Activated T-helper 17 cell treated with anti-CD3 and anti-CD28 coated beads, Interleukin-2, amount 50 U/mL, for 72 hours (primary cell): Measurements from ENCODE around the gene LPCAT3. TPM values are rescaled to one million over a fixed set of nuclear protein-coding genes. Genes with fewer than 3 reads are reported as not detected.
A peak's percentile ranks its signal among the peaks of the same experiment; 100 is the strongest.

ENCODE experiments used
- ATAC-seq: fragments of 150-1000 bp; cut with Tn5 transposase; replicated peaks from 2 replicates; pipeline ENCODE4 v1.10.0; 2021; ENCODE audit warnings: mild to moderate bottlenecking, moderate library complexity
- H3K27ac Mint-ChIP-seq: one replicate; pipeline ENCODE4 v1.8.0; 2022; ENCODE audit warnings: mixed read lengths
- H3K27me3 Mint-ChIP-seq: one replicate; pipeline ENCODE4 v1.8.0; 2022; ENCODE audit warnings: mixed read lengths
- H3K36me3 Mint-ChIP-seq: one replicate; pipeline ENCODE4 v1.8.0; 2022; ENCODE audit warnings: low read depth, mild to moderate bottlenecking, mixed read lengths
- H3K4me1 Mint-ChIP-seq: one replicate; pipeline ENCODE4 v1.8.0; 2022; ENCODE audit warnings: mixed read lengths
- H3K4me3 Mint-ChIP-seq: one replicate; pipeline ENCODE4 v1.8.0; 2022; ENCODE audit warnings: mild to moderate bottlenecking, mixed read lengths
- H3K9me3 Mint-ChIP-seq: one replicate; pipeline ENCODE4 v1.8.0; 2022; ENCODE audit warnings: mixed read lengths
- total RNA-seq, 2 donors: library from RNA; stranded (reverse); gene quantifications; one replicate each; pipeline ENCODE4 v1.2.3, GENCODE V29; 2022

Gene LPCAT3
- total RNA-seq, 2 donors from 2014 or later: 13.2 to 34.8 TPM

GRCh38 chr12:6941267-6941666 is 77.0 kb downstream of the LPCAT3 start:
- H3K4me3 Mint-ChIP-seq: no peak overlapping the region
- no peak overlapping the region for H3K27ac Mint-ChIP-seq
- H3K36me3 Mint-ChIP-seq: peaks cover 84% of the 10 kb centered on the region
- ATAC-seq: no peak
- H3K27me3 Mint-ChIP-seq: no peaks in the 10 kb centered on the region
- H3K4me1 Mint-ChIP-seq: peaks cover 25% of the 10 kb centered on the region
- H3K9me3 Mint-ChIP-seq: no peaks in the 10 kb centered on the region

GRCh38 chr12:6939191-6939540 is 79.1 kb downstream of the LPCAT3 start:
- Mint-ChIP-seq H3K4me1 (peaks cover 29% of the 10 kb centered on the region), H3K9me3 (no peaks in the 10 kb centered on the region), H3K27me3 (no peaks in the 10 kb centered on the region), H3K36me3 (peaks cover 84% of the 10 kb centered on the region), H3K27ac (peak overlapping the region; percentile 81), H3K4me3 (peak overlapping the region; percentile 89)
- no peak for ATAC-seq

GRCh38 chr12:6938353-6939190 is 79.7 kb downstream of the LPCAT3 start:
- no peaks in the 10 kb centered on the region for H3K27me3 Mint-ChIP-seq
- H3K4me1 Mint-ChIP-seq: peaks cover 26% of the 10 kb centered on the region
- peak overlapping the region; percentile 98 for H3K27ac Mint-ChIP-seq
- no peak for ATAC-seq
- H3K4me3 Mint-ChIP-seq: peak overlapping the region; percentile 89
- no peaks in the 10 kb centered on the region for H3K9me3 Mint-ChIP-seq
- peaks cover 84% of the 10 kb centered on the region for H3K36me3 Mint-ChIP-seq

GRCh38 chr12:6937481-6938352 is 80.6 kb downstream of the LPCAT3 start:
- Mint-ChIP-seq H3K9me3 (no peaks in the 10 kb centered on the region), H3K4me3 (peak overlapping the region; percentile 89), H3K36me3 (peaks cover 84% of the 10 kb centered on the region), H3K27ac (peak overlapping the region; percentile 98), H3K4me1 (peaks cover 26% of the 10 kb centered on the region), H3K27me3 (no peaks in the 10 kb centered on the region)
- peak; percentile 97 for ATAC-seq

- H3K27ac Mint-ChIP-seq: peak overlapping the region; percentile 98
- H3K4me3 Mint-ChIP-seq: peak overlapping the region; percentile 89
- H3K4me1 Mint-ChIP-seq: peaks cover 34% of the 10 kb centered on the region
- ATAC-seq: peak; percentile 22
- peaks cover 80% of the 10 kb centered on the region for H3K36me3 Mint-ChIP-seq
- no peaks in the 10 kb centered on the region for H3K27me3 Mint-ChIP-seq
- no peaks in the 10 kb centered on the region for H3K9me3 Mint-ChIP-seq
Observed at GRCh38 chr12:6936636-6937480, 81.4 kb downstream of the LPCAT3 start.

- ATAC-seq: no peak
- no peaks in the 10 kb centered on the region for H3K9me3 Mint-ChIP-seq
- H3K4me3 Mint-ChIP-seq: peak overlapping the region; percentile 89
- H3K27ac Mint-ChIP-seq: peak overlapping the region; percentile 98
- peaks cover 78% of the 10 kb centered on the region for H3K36me3 Mint-ChIP-seq
- H3K27me3 Mint-ChIP-seq: no peaks in the 10 kb centered on the region
- H3K4me1 Mint-ChIP-seq: peaks cover 34% of the 10 kb centered on the region
Observed at GRCh38 chr12:6936194-6936635, 82.1 kb downstream of the LPCAT3 start.

GRCh38 chr12:6935371-6936193 is 82.7 kb downstream of the LPCAT3 start:
- peak overlapping the region; percentile 89 for H3K4me3 Mint-ChIP-seq
- peaks cover 32% of the 10 kb centered on the region for H3K4me1 Mint-ChIP-seq
- H3K27ac Mint-ChIP-seq: peak overlapping the region; percentile 98
- no peak for ATAC-seq
- no peaks in the 10 kb centered on the region for H3K27me3 Mint-ChIP-seq
- no peaks in the 10 kb centered on the region for H3K9me3 Mint-ChIP-seq
- H3K36me3 Mint-ChIP-seq: peaks cover 76% of the 10 kb centered on the region

- Mint-ChIP-seq H3K27ac (peak overlapping the region; percentile 98), H3K36me3 (peaks cover 70% of the 10 kb centered on the region), H3K27me3 (no peaks in the 10 kb centered on the region), H3K9me3 (no peaks in the 10 kb centered on the region), H3K4me3 (no peak overlapping the region), H3K4me1 (peaks cover 38% of the 10 kb centered on the region)
- ATAC-seq: no peak
Observed at GRCh38 chr12:6934110-6934509, 84.2 kb downstream of the LPCAT3 start.

GRCh38 chr12:6932766-6933165 is 85.5 kb downstream of the LPCAT3 start:
- peak overlapping the region; percentile 15 for H3K4me3 Mint-ChIP-seq
- H3K36me3 Mint-ChIP-seq: peaks cover 70% of the 10 kb centered on the region

GRCh38 chr12:6929466-6930452 is 88.5 kb downstream of the LPCAT3 start:
- Mint-ChIP-seq H3K36me3 (peaks cover 57% of the 10 kb centered on the region), H3K27me3 (no peaks in the 10 kb centered on the region), H3K27ac (peak overlapping the region; percentile 96), H3K4me3 (peak overlapping the region; percentile 96), H3K9me3 (no peaks in the 10 kb centered on the region), H3K4me1 (peaks cover 41% of the 10 kb centered on the region)
- no peak for ATAC-seq

More at GRCh38 chr12:6932766-6933165, 85.5 kb downstream of the LPCAT3 start:
- Mint-ChIP-seq H3K9me3 (no peaks in the 10 kb centered on the region), H3K4me1 (peaks cover 39% of the 10 kb centered on the region), H3K27me3 (no peaks in the 10 kb centered on the region), H3K27ac (peak overlapping the region; percentile 74)
- ATAC-seq: no peak

- Mint-ChIP-seq H3K36me3 (peaks cover 57% of the 10 kb centered on the region), H3K4me3 (peak overlapping the region; percentile 96), H3K4me1 (peaks cover 49% of the 10 kb centered on the region), H3K9me3 (no peaks in the 10 kb centered on the region), H3K27ac (peak overlapping the region; percentile 96), H3K27me3 (no peaks in the 10 kb centered on the region)
- no peak for ATAC-seq
Observed at GRCh38 chr12:6928703-6929407, 89.4 kb downstream of the LPCAT3 start.
